GM10266 (cell line): ENCODE results near the gene HCCS.

Experiments used
- DNase-seq: peaks from one replicate; pipeline ENCODE4 v3.0.0; 2012; ENCODE audit errors: extremely low spot score
- CTCF ChIP-seq: IDR thresholded peaks from 2 replicates; pipeline ENCODE4 v1.5.1; 2012; ENCODE audit warnings: mild to moderate bottlenecking, low read depth; ENCODE audit not compliant: control insufficient read depth, insufficient read depth; ENCODE audit errors: missing control alignments

HCCS gene

GRCh38 chrX:11103751-11104150 lies 7.4 kb upstream of the HCCS start:
- no peak for DNase-seq
- no peak for TF ChIP-seq CTCF

- DNase-seq: no peak
- no peak for TF ChIP-seq CTCF
Measured at GRCh38 chrX:11105080-11105479, 6.1 kb upstream of the HCCS start.

GRCh38 chrX:11108253-11108941 lies 2.7 kb upstream of the HCCS start:
- no peak for DNase-seq

GRCh38 chrX:11109968-11110367 lies 1.2 kb upstream of the HCCS start:
- no peak for TF ChIP-seq CTCF
- no peak for DNase-seq

More at GRCh38 chrX:11108253-11108941, 2.7 kb upstream of the HCCS start:
- no peak for TF ChIP-seq CTCF

GRCh38 chrX:11111947-11112346 lies 815 bp downstream of the HCCS start:
- no peak for TF ChIP-seq CTCF
- DNase-seq: no peak

- no peak for DNase-seq
Measured at GRCh38 chrX:11113731-11114130, 2.6 kb downstream of the HCCS start.

GRCh38 chrX:11117745-11118144 lies 6.6 kb downstream of the HCCS start:
- no peak for DNase-seq
- no peak for TF ChIP-seq CTCF

More at GRCh38 chrX:11113731-11114130, 2.6 kb downstream of the HCCS start:
- TF ChIP-seq CTCF: no peak
